Lower leg skin (tissue), 3 donors: Measurements from ENCODE around the gene INPP4B.

Experiments
- POLR2A ChIP-seq, 2 donors: fragments of 450-650 bp; IDR thresholded peaks; one replicate each; pipeline ENCODE4 v1.6.1; 2016 to 2017; ENCODE audit warnings: antibody characterized with exemption in 2 of 2, mild to moderate bottlenecking in 1 of 2, moderate library complexity in 1 of 2
- TF ChIP-seq, protein P1 (sequence below), 3 donors: fragments of 450-650 bp; IDR thresholded peaks; one replicate each; pipeline ENCODE4 v1.5.1; 2016; ENCODE audit warnings: antibody characterized with exemption in 3 of 3, mild to moderate bottlenecking in 3 of 3, moderate library complexity in 2 of 3

DNA sequence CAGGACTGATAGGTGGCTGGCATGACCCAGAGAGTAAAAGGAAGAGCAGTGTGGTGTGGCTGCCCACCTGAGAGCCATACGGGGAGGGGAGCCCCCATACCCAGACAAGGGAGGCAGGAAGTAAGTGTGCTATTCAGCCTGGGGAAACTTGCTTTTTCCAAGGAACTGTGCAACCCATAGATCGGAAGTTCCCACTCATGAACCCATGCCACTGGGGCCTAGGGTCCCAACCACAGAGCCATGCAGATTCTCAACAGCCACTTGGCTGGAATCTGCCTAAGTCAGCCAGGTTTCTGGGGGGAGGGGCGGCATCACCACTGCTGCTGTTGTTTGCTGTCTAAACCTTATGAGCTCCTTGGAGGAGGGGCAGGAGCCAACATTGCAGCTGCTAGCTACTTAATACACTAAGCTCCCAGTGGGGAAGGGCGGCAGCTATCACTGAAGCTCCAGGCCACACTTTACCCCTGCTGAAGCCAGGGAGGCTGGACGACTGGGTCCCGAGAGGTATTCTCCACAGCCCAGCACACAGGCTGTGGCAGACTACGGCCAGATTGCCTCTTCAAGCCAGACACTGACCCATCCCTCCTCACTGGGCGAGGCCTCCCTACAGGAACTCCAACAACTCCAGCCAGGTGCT is 410.4 kb downstream of the INPP4B start:
- TF ChIP-seq, protein P1, sequence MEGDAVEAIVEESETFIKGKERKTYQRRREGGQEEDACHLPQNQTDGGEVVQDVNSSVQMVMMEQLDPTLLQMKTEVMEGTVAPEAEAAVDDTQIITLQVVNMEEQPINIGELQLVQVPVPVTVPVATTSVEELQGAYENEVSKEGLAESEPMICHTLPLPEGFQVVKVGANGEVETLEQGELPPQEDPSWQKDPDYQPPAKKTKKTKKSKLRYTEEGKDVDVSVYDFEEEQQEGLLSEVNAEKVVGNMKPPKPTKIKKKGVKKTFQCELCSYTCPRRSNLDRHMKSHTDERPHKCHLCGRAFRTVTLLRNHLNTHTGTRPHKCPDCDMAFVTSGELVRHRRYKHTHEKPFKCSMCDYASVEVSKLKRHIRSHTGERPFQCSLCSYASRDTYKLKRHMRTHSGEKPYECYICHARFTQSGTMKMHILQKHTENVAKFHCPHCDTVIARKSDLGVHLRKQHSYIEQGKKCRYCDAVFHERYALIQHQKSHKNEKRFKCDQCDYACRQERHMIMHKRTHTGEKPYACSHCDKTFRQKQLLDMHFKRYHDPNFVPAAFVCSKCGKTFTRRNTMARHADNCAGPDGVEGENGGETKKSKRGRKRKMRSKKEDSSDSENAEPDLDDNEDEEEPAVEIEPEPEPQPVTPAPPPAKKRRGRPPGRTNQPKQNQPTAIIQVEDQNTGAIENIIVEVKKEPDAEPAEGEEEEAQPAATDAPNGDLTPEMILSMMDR (IDR thresholded peaks at IDR 0.05) = no peak
- TF ChIP-seq POLR2A (IDR thresholded peaks at IDR 0.05) = no peak
